GM12865 (cell line): ENCODE data around the gene ADAT3.

Experiments used
- DNase-seq: peaks from one replicate; pipeline ENCODE4 v3.0.0; 2010; ENCODE audit warnings: low read depth
- H3K4me3 ChIP-seq: 2 replicates; pipeline ENCODE4 v1.5.1; 2011; ENCODE audit warnings: mild to moderate bottlenecking, low read depth, low read length, control low read depth
- CTCF ChIP-seq: IDR thresholded peaks from 2 replicates; pipeline ENCODE4 v1.5.1; 2011; ENCODE audit warnings: low read length, control low read depth, low read depth, inconsistent platforms; ENCODE audit not compliant: insufficient read depth; ENCODE audit errors: missing control alignments

Gene ADAT3

GRCh38 chr19:1889907-1890306 is 15.3 kb upstream of the ADAT3 start:
- no peak overlapping the region for H3K4me3 ChIP-seq
- TF ChIP-seq CTCF: no peak
- DNase-seq: no peak

GRCh38 chr19:1893791-1894190 is 11.4 kb upstream of the ADAT3 start:
- H3K4me3 ChIP-seq: no peak overlapping the region
- TF ChIP-seq CTCF: no peak
- no peak for DNase-seq

GRCh38 chr19:1896508-1896907 is 8.7 kb upstream of the ADAT3 start:
- peak; percentile 16 for DNase-seq
- no peak for TF ChIP-seq CTCF
- H3K4me3 ChIP-seq: peak overlapping the region; percentile 54; the same call in 1 of the 2 replicates

GRCh38 chr19:1901940-1902404 is 3.2 kb upstream of the ADAT3 start:
- TF ChIP-seq CTCF: no peak
- peak; percentile 0 for DNase-seq
- H3K4me3 ChIP-seq: no peak overlapping the region

GRCh38 chr19:1902923-1903322 is 2.3 kb upstream of the ADAT3 start:
- no peak for TF ChIP-seq CTCF
- DNase-seq: peak; percentile 11
- H3K4me3 ChIP-seq: no peak overlapping the region

GRCh38 chr19:1904860-1905109 is 414 bp upstream of the ADAT3 start:
- H3K4me3 ChIP-seq: peak overlapping the region; percentile 68
- TF ChIP-seq CTCF: no peak
- no peak for DNase-seq

- TF ChIP-seq CTCF: no peak
- DNase-seq: no peak
- H3K4me3 ChIP-seq: peak overlapping the region; percentile 68
Measured at GRCh38 chr19:1905863-1906375, 720 bp downstream of the ADAT3 start.
